MM.1S (cell line): ENCODE data around the gene PLXDC2.

Source experiments
- CTCF ChIP-seq: fragments of 300-600 bp; sonication (generic); IDR thresholded peaks from 2 replicates; pipeline ENCODE4 v1.5.1; 2016; ENCODE audit warnings: antibody characterized with exemption, low read length, mixed read lengths
- EZH2 ChIP-seq: fragments of 300-600 bp; sonication (generic); optimal IDR thresholded peaks from 2 replicates; pipeline ENCODE3; 2017; ENCODE audit warnings: low read depth, mild to moderate bottlenecking, antibody characterized with exemption, low read length, mixed read lengths
- EZH2phosphoT487 ChIP-seq: fragments of 300-600 bp; sonication (generic); IDR thresholded peaks from 2 replicates; pipeline ENCODE4 v1.6.1; 2018; ENCODE audit warnings: antibody characterized with exemption, low read length

- TF ChIP-seq CTCF (no peak), EZH2 (no peak), EZH2phosphoT487 (no peak)
Measured at GRCh38 chr10:20105931-20106330, 289.7 kb downstream of the PLXDC2 start.
